GM12878 (cell line): ENCODE measurements around the gene PIWIL4. TPM values are rescaled to one million over a fixed set of nuclear protein-coding genes. Genes with fewer than 3 reads are reported as not detected.

ENCODE experiments used
- ATAC-seq: fragments of 200-7000 bp; cut with Tn5 transposase; 3 replicates; pipeline ENCODE4 v1.9.1; 2020; ENCODE audit warnings: mild to moderate bottlenecking, moderate library complexity
- BruUV-seq: library from RNA; stranded (reverse); fragments of 400-500 nt; replicated peaks from 2 replicates; lab custom pipeline; 2021; lab: Mats Ljungman, UMichigan
- CTCF ChIA-PET: fragments of 300-600 bp; sonication (Branson Sonifier 250); formaldehyde crosslinking; extraction: SDS; loops from one replicate; lab custom pipeline; 2021; ENCODE audit warnings: inconsistent platforms; lab: Yijun Ruan, JAX
- POLR2A ChIA-PET: fragments of 350-600 bp; formaldehyde crosslinking; extraction: SDS; loops from one replicate; lab custom pipeline; 2021; ENCODE audit warnings: inconsistent platforms; lab: Charles Lee
- RAD21 ChIA-PET: fragments of 300-600 bp; sonication (Branson Sonifier 250); formaldehyde crosslinking; loops from one replicate; lab custom pipeline; 2023; ENCODE audit warnings: antibody characterized with exemption; ENCODE audit not compliant: unreplicated experiment; lab: Charles Lee
- SMC1A ChIA-PET: fragments of 300-600 bp; sonication (Branson Sonifier 250); formaldehyde crosslinking; loops from one replicate; lab custom pipeline; 2023; ENCODE audit not compliant: unreplicated experiment, uncharacterized antibody; lab: Charles Lee
- DNase-seq: peaks from one replicate; pipeline ENCODE4 v3.0.0-alpha.2; 2011; ENCODE audit warnings: low read depth, low spot score
- FAIRE-seq: peaks from 3 replicates; lab custom pipeline; 2011; peaks lifted over from hg19 to GRCh38; lab: Jason Lieb, UNC
- H2AFZ ChIP-seq: 2 replicates; pipeline ENCODE4 v1.6.0; 2011; ENCODE audit warnings: low read depth, low read length, control low read depth; ENCODE audit not compliant: control insufficient read depth
- H3K27ac ChIP-seq: 2 replicates; pipeline ENCODE4 v1.5.1; 2011; ENCODE audit warnings: control low read depth; ENCODE audit not compliant: control insufficient read depth, insufficient read depth
- H3K27me3 ChIP-seq, 2 experiments: replicated peaks in 1 of 2; 2 replicates each; pipeline versions ENCODE4 v1.6.0 to v1.6.1; 2011; ENCODE audit warnings: low read length in 1 of 2; ENCODE audit not compliant: control insufficient read depth in 2 of 2, insufficient read depth in 2 of 2
- H3K36me3 ChIP-seq, 2 experiments: 2 replicates each; pipeline ENCODE4 v1.5.1; 2011; ENCODE audit warnings: low read length in 1 of 2; ENCODE audit not compliant: control insufficient read depth in 2 of 2, insufficient read depth in 2 of 2
- H3K4me1 ChIP-seq: 2 replicates; pipeline ENCODE4 v1.6.1; 2011; ENCODE audit warnings: mild to moderate bottlenecking, low read length, moderate library complexity, mixed read lengths; ENCODE audit not compliant: control insufficient read depth, insufficient read depth
- H3K4me2 ChIP-seq: 2 replicates; pipeline ENCODE4 v1.6.0; 2011; ENCODE audit warnings: control low read depth; ENCODE audit not compliant: control insufficient read depth, insufficient read depth
- H3K4me3 ChIP-seq: fragments of 200-600 bp; sonication (generic); 2 replicates; pipeline ENCODE4 v1.5.1; 2016
- H3K79me2 ChIP-seq: 2 replicates; pipeline ENCODE4 v1.6.0; 2011; ENCODE audit warnings: low read length; ENCODE audit not compliant: control insufficient read depth, insufficient read depth
- H3K9ac ChIP-seq: 2 replicates; pipeline ENCODE4 v1.8.0; 2011; ENCODE audit warnings: low read length, control low read depth, mixed read lengths; ENCODE audit not compliant: control insufficient read depth, insufficient read depth
- H3K9me3 ChIP-seq: replicated peaks from 3 replicates; pipeline ENCODE4 v1.5.1; 2011; ENCODE audit warnings: mild to moderate bottlenecking, low read length; ENCODE audit not compliant: control insufficient read depth, insufficient read depth
- H4K20me1 ChIP-seq: 2 replicates; pipeline ENCODE4 v1.6.0; 2011; ENCODE audit not compliant: control insufficient read depth, insufficient read depth
- BMI1 ChIP-seq: fragments of 450-650 bp; IDR thresholded peaks from 2 replicates; pipeline ENCODE4 v1.6.1; 2016; ENCODE audit warnings: mild to moderate bottlenecking, moderate library complexity, borderline replicate concordance
- CEBPB ChIP-seq, 2 experiments: fragments of 150-350 bp in 1 of 2; IDR thresholded peaks; 2 replicates each; pipeline ENCODE4 v1.6.1; 2012 to 2014; ENCODE audit warnings: low read depth in 2 of 2, low read length in 2 of 2, borderline replicate concordance in 1 of 2, inconsistent platforms in 1 of 2
- E2F8 ChIP-seq: fragments of 450-650 bp; IDR thresholded peaks from 2 replicates; pipeline ENCODE4 v1.6.1; 2018; ENCODE audit warnings: mild to moderate bottlenecking, low read depth, moderate library complexity; ENCODE audit not compliant: partially characterized antibody
- E4F1 ChIP-seq: fragments of 450-650 bp; IDR thresholded peaks from 2 replicates; pipeline ENCODE4 v1.6.1; 2018; ENCODE audit warnings: borderline replicate concordance, mild to moderate bottlenecking; ENCODE audit not compliant: partially characterized antibody
- FOS ChIP-seq: IDR thresholded peaks from 3 replicates; pipeline ENCODE4 v1.6.1; 2011; ENCODE audit warnings: borderline replicate concordance; ENCODE audit not compliant: insufficient read length; ENCODE audit errors: extremely low read depth
- HCFC1 ChIP-seq: fragments of 150-350 bp; IDR thresholded peaks from 2 replicates; pipeline ENCODE4 v1.6.1; 2014; ENCODE audit warnings: low read length
- HDAC6 ChIP-seq: fragments of 200-600 bp; sonication (generic); IDR thresholded peaks from one replicate; pipeline ENCODE4 v1.8.0; 2017; ENCODE audit warnings: antibody characterized with exemption; ENCODE audit not compliant: unreplicated experiment
- IKZF1 ChIP-seq: fragments of 450-650 bp; conservative IDR thresholded peaks from 2 replicates; pipeline ENCODE4 v1.6.1; 2017; ENCODE audit warnings: antibody characterized with exemption, mild to moderate bottlenecking
- MAX ChIP-seq: IDR thresholded peaks from 2 replicates; pipeline ENCODE4 v1.6.1; 2012; ENCODE audit warnings: low read depth, low read length, improper control_type of control experiment
- RELB ChIP-seq: fragments of 450-650 bp; IDR thresholded peaks from 2 replicates; pipeline ENCODE4 v1.6.1; 2017; ENCODE audit warnings: low read depth, mild to moderate bottlenecking, moderate library complexity
- SPI1 ChIP-seq: IDR thresholded peaks from 2 replicates; pipeline ENCODE4 v1.6.1; 2011; ENCODE audit warnings: low read depth, mild to moderate bottlenecking, low read length, moderate library complexity, borderline replicate concordance; ENCODE audit not compliant: insufficient read depth
- SUZ12 ChIP-seq: fragments of 200-600 bp; sonication (generic); IDR thresholded peaks from one replicate; pipeline ENCODE4 v1.6.1; 2018; ENCODE audit warnings: antibody characterized with exemption, mild to moderate bottlenecking; ENCODE audit not compliant: unreplicated experiment
- ZBED1 ChIP-seq: IDR thresholded peaks from 2 replicates; pipeline ENCODE4 v1.6.1; 2016; ENCODE audit warnings: borderline replicate concordance
- ZSCAN29 ChIP-seq: fragments of 450-650 bp; IDR thresholded peaks from 2 replicates; pipeline ENCODE4 v1.6.1; 2017; ENCODE audit warnings: mild to moderate bottlenecking, moderate library complexity
- WGBS: methylation state at CpG from one replicate; pipeline ENCODE4 v1.1.6; 2016; ENCODE audit warnings: low lambda C conversion rate; ENCODE audit not compliant: insufficient replicate concordance, insufficient coverage; ENCODE audit errors: missing lambda C conversion rate; 5-methylcytosine and 5-hydroxymethylcytosine counted together
- in situ Hi-C: fragments of 300-500 bp; cut with MboI; formaldehyde crosslinking; loops from 9 replicates; pipeline ENCODE4 v1.14.3; 2018; ENCODE audit warnings: mixed read lengths
- intact Hi-C: fragments of 100-400 bp; cut with micrococcal nuclease; formaldehyde crosslinking; loops from one replicate; pipeline ENCODE4 v1.14.2; 2022; ENCODE audit not compliant: unreplicated experiment
- polyA plus RNA-seq, 11 experiments: library from polyadenylated mRNA; depleted of rRNA in 4 of 11; unstranded in 6 of 11; stranded (reverse) in 5 of 11; fragments of >200 nt; fragmentation: Nextera tagmentation in 4 of 11; fragmentation: Illumina TruSeq in 1 of 11; extraction: Ambion mirVana in 4 of 11; extraction: Trizol in 1 of 11; gene quantifications; 1 replicate in 1 of 11; 2 replicates in 10 of 11; pipeline versions ENCODE4 v1.2.1 to v1.2.3, GENCODE V29; 2011 to 2016; ENCODE audit warnings: inconsistent platforms in 2 of 11, missing spikeins in 2 of 11, low read depth in 1 of 11
- total RNA-seq, 4 experiments: library from RNA; depleted of rRNA in 3 of 4; stranded (reverse); fragments of >200 nt in 3 of 4; fragmentation: Illumina TruSeq in 1 of 4; extraction: Trizol in 1 of 4; gene quantifications; 2 replicates each; pipeline versions ENCODE4 v1.2.1 to v1.2.3, GENCODE V29; 2013 to 2021

PIWIL4 gene
- total and polyA plus RNA-seq, 10 of the 15 experiments (the other 5 are each of a cell fraction or from before 2014, with no cell fraction given), result 0.23 to 13.3 (median 0.47) TPM

- FAIRE-seq, result no peak
- no peak overlapping the region for H3K4me3 ChIP-seq
- no peaks in the 10 kb centered on the region for H3K27me3 ChIP-seq
- intact Hi-C loops (loop anchor here (5.0 kb wide), 1 partner anchor 124 kb away; no protein-coding TSS in a partner anchor), in situ Hi-C loops (no loop called here)
- POLR2A ChIA-PET, result no interaction called here
- H4K20me1 ChIP-seq, result no peaks in the 10 kb centered on the region
- H2AFZ ChIP-seq, result no peak overlapping the region; the same call in 1 of the 2 replicates
- ATAC-seq, result no peak; the same call in none of the 3 replicates
- no TSS peak for BruUV-seq
- H3K79me2 ChIP-seq, result no peaks in the 10 kb centered on the region
- RAD21 ChIA-PET, result no interaction called here
- SMC1A ChIA-PET, result no interaction called here
- H3K36me3 ChIP-seq, result no peaks in the 10 kb centered on the region
- DNase-seq, result no peak
- H3K4me2 ChIP-seq, result no peak overlapping the region
- no peaks in the 10 kb centered on the region for H3K9me3 ChIP-seq
- 38% methylated on average over 4 of the region's 4 CpGs for WGBS
- H3K9ac ChIP-seq, result no peak overlapping the region
- CTCF ChIA-PET, result interaction anchor here (1.0 to 1.3 kb wide), 2 partner anchors 34 to 134 kb away, joined by 4 to 5 read pairs; no protein-coding TSS in a partner anchor
- no peaks in the 10 kb centered on the region for H3K4me1 ChIP-seq
- H3K27ac ChIP-seq, result no peak overlapping the region
- no peak for TF ChIP-seq SUZ12
- no peak for TF ChIP-seq RELB
- TF ChIP-seq BMI1, result no peak
- TF ChIP-seq IKZF1, result no peak
- TF ChIP-seq MAX, result no peak
- TF ChIP-seq CEBPB (IDR thresholded peaks at IDR 0.05; ENCODE audit: borderline replicate concordance in 1 of 2, low read depth in 2 of 2, low read length in 2 of 2), result no peak
- TF ChIP-seq FOS, result no peak
- no peak for TF ChIP-seq ZBED1
- no peak for TF ChIP-seq HCFC1
- no peak for TF ChIP-seq E2F8
- no peak for TF ChIP-seq SPI1
- no peak for TF ChIP-seq E4F1
- no peak for TF ChIP-seq ZSCAN29
- no peak for TF ChIP-seq HDAC6
Measured at GRCh38 chr11:94638301-94638901, 71.2 kb downstream of the PIWIL4 start.
